HG03521 (cell line): Measurements from ENCODE around the gene KIAA1958.

Experiments
- ATAC-seq: cut with Tn5 transposase; IDR thresholded peaks from one replicate; pipeline ENCODE4 v1.9.1; 2021; ENCODE audit warnings: mild to moderate bottlenecking, moderate library complexity; ENCODE audit not compliant: unreplicated experiment

The KIAA1958 gene

GRCh38 chr9:112703304-112703703 lies 216.7 kb downstream of the KIAA1958 start:
- no peak for ATAC-seq

GRCh38 chr9:112705768-112706427 lies 219.3 kb downstream of the KIAA1958 start:
- no peak for ATAC-seq

GRCh38 chr9:112711050-112711689 lies 224.5 kb downstream of the KIAA1958 start:
- no peak for ATAC-seq

- no peak for ATAC-seq
Measured at GRCh38 chr9:112712678-112713077, 226.1 kb downstream of the KIAA1958 start.

GRCh38 chr9:112717661-112718331 lies 231.2 kb downstream of the KIAA1958 start, which contains the start of gene INIP:
Gene INIP, minus strand, starts transcription at chr9:112718117. Its CDS starts 1,632 bp downstream, at chr9:112716485.
- ATAC-seq = peak; percentile 97
